Mucosa of gallbladder (tissue), 1 donor: ENCODE measurements around the gene ANO9. TPM values are rescaled to one million over a fixed set of nuclear protein-coding genes. Genes with fewer than 3 reads are reported as not detected.
"Not testable (repeated sequence)": the region's sequence is repeated elsewhere in the genome, so short reads cannot be mapped to it uniquely, and the experiment has no call there.

ENCODE experiments used
- DNase-seq: peaks from one replicate; pipeline ENCODE4 v3.0.0-alpha.2; 2020; ENCODE audit warnings: low spot score
- total RNA-seq: library from RNA; stranded (reverse); gene quantifications from one replicate; pipeline ENCODE4 v1.2.1, GENCODE V29; 2021
- donor health status: DM: no; HTN: no; CAD: no.

The ANO9 gene
- total RNA-seq, 1 donor from 2014 or later, result 49.3 TPM

- DNase-seq, result no peak
These were observed 30.5 kb upstream of the ANO9 start for GRCh38 chr11:472272-472671.

- no peak for DNase-seq
These were observed 29.8 kb upstream of the ANO9 start for GRCh38 chr11:471468-472145.

- DNase-seq, result peak; percentile 87
These were observed 28.1 kb upstream of the ANO9 start for GRCh38 chr11:469684-470560.

- DNase-seq, result not testable (repeated sequence)
These were observed 27.3 kb upstream of the ANO9 start for GRCh38 chr11:469026-469683.

- DNase-seq, result no peak
These were observed 26.7 kb upstream of the ANO9 start for GRCh38 chr11:468493-468892.

- no peak for DNase-seq
These were observed 26.2 kb upstream of the ANO9 start for GRCh38 chr11:468036-468435.

GRCh38 chr11:465896-466530 lies 24.2 kb upstream of the ANO9 start:
- DNase-seq, result no peak

GRCh38 chr11:464316-464715 lies 22.5 kb upstream of the ANO9 start:
- no peak for DNase-seq

GRCh38 chr11:462107-462890 lies 20.5 kb upstream of the ANO9 start:
- DNase-seq, result no peak

- DNase-seq, result no peak
These were observed 19.8 kb upstream of the ANO9 start for GRCh38 chr11:461626-462025.

GRCh38 chr11:460331-461199 lies 18.8 kb upstream of the ANO9 start:
- no peak for DNase-seq

- DNase-seq, result no peak
These were observed 17.9 kb upstream of the ANO9 start for GRCh38 chr11:459511-460220.

- no peak for DNase-seq
These were observed 15.4 kb upstream of the ANO9 start for GRCh38 chr11:457111-457760.

- DNase-seq, result no peak
These were observed 14.7 kb upstream of the ANO9 start for GRCh38 chr11:456533-456932.

GRCh38 chr11:455566-456147 lies 13.8 kb upstream of the ANO9 start:
- no peak for DNase-seq

GRCh38 chr11:454801-455565 lies 13.2 kb upstream of the ANO9 start:
- no peak for DNase-seq

- no peak for DNase-seq
These were observed 12.2 kb upstream of the ANO9 start for GRCh38 chr11:454043-454442.

- no peak for DNase-seq
These were observed 11.8 kb upstream of the ANO9 start for GRCh38 chr11:453564-453963.
